Retina (tissue), 1 donor: Measurements from ENCODE around the gene NINJ1.
"Not testable (repeated sequence)": the region's sequence is repeated elsewhere in the genome, so short reads cannot be mapped to it uniquely, and the experiment has no call there.

ENCODE experiments used
- DNase-seq: peaks from one replicate; pipeline ENCODE4 v3.0.0-alpha.2; 2016

NINJ1 gene

DNA sequence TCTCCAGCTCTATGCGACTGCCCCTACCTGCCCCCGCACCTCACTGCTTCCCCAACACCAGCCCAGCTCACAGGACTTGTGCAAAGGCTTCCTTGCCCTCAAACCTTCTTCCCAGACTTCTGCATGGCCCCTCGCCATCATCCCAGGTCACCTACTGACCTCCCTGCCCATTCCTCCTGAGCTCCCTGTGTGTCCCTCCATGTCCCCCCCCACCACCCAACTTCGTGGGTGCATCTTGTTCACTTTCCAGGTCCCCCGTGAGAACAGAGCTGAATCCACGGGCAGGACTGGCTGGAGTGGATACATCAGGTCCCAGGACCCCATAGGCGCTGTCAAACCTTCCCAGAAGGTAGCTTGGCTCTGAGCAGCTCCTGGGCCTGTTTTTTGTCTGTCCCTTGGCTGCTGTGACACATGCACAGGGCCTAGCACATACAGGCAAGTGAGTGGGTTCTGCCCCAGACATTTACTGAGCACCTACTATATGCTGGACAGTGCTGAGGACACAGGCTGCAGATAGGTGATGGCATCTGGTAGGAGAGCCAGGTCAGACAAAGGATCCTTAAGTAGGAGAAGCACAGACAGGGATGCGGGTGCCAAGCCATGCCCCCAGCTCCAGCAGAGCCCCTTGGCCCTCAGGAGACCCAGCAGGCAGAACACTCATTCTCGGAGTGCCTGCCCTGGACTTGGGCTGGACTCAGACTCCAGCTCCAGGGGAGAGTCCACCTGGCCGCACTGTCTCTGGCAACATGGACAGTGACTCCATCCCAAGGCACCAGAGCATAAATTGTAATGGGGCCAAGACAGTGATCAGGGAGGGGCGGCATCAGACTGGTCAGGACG is 15.0 kb downstream of the NINJ1 start:
- no peak for DNase-seq

DNA sequence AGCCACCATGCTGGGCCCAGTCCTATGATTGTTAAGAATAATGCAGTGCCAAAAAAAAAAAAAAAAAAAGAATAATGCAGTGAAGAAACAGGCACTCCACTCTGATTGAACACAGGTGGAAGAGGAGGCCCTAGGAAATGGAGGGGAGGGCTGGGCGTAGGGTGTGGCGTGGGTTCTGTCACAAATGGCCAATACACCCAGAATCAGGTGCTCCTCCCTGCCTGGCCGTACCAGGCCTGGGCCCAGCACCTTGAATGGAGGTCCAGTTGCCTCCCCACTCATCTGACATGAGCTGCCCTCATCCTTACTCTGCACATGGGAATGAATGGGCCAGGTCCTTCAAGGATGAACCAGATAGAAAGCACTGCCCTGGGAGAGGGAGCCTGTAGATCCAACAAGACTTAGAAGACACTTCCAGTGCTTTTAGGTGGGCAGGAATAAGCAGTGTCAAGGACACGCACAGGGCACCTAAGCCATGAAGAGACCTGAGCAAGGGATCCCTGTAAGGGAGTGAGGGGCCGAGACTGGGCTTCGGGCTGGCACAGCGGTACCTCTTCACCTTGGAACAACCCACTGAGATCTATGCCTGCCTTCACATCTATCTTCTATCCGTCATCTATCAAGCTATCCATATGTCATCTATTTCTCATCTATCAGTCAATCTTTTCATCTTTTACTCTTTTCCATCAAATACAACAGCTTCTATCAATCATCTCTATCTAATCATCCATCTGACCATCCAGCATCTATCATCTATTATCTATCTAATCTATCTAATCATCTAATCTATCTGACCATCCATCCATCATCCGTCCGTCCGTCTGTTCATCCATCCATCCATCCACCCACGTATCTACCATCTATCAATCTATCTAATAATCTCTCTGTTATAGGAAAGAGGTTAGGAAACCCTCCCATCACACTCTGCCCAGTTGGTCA is 15.9 kb downstream of the NINJ1 start:
- no peak for DNase-seq

DNA sequence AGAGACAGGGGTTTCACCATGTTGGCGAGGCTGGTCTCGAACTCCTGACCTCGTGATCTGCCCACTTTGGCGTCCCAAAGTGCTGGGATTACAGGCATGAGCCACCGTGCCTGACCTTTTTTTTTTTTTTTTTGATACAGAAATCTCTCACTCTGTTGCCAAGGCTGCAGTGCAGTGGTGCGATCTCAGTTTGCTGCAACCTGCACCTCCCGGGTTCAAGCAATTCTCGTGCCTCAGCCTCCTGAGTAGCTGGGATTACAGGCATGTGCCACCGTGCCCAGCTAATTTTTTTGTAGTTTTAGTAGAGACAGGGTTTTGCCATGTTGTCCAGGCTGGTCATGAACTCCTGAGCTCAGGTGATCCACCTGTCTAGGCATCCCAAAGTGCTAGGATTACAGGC is 16.5 kb downstream of the NINJ1 start:
- not testable (repeated sequence) for DNase-seq

DNA sequence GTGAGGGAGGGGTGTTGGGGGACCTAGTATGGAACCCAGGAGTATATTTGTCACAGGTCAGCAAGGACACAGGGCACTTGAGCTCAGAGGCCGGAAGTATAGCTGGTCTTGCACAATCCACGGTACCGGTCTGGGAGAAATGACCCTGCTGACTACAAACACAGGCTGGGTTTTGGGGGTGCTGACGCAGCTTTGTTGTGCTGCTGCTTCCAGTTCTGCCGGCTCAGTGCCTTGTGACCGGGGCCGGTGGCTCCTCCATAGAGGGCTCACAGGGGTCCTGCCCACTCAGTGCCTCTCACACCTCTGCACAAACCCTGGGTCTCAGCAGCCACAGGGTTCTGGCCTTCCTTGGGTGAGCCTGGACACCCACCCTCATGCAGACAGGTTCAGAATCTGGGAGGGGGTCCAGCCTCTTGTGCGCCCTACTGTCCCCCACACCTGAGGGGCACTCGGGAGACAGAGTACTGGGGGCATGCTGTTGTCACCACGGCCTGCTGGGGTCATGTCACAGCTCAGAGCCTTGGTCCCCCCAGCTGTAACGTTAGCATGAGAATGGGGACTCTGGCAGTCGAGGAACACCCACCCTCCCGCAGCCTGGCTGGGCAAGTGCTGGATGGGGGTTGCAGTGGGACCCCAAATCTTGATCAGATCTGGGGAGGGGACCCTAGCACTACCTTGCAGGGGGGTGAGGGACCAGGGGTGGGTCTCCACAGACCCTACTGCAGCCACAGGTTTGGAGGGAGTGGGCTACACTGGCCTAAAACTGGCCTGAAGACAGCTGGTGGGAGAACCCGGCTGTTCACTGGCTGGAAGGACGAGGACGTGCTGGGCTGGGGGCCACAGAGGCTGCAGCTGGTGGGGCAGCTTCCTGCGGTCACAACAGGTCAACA is 17.7 kb downstream of the NINJ1 start:
- DNase-seq = no peak

DNA sequence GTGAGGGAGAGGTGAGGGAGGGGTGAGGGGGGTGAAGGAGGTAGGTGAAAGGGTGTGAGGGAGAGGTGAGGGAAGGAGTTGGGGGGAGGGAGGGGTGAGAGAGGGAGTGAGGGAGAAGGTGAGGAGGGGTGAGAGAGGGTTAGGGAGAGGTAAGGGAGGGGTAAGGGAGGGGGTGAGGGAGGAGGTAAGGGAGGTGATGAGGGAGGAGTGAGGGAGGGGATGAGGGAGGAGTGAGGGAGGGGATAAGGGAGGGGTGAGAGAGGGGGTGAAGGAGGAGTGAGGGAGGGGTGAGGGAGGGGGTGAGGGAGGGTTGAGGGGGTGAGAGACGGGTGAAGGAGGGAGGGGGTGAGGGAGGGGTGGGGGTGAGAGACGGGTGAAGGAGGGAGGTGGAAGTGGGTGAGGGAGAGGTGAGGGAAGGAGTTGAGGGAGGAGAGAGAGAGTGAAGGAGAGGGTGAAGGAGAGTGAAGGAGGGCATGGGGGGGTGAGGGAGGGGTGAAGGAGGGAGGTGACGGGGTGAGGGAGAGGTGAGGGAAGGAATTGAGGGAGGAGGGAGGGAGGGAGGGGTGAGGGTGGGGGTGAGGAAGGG is 18.5 kb downstream of the NINJ1 start:
- DNase-seq = no peak

DNA sequence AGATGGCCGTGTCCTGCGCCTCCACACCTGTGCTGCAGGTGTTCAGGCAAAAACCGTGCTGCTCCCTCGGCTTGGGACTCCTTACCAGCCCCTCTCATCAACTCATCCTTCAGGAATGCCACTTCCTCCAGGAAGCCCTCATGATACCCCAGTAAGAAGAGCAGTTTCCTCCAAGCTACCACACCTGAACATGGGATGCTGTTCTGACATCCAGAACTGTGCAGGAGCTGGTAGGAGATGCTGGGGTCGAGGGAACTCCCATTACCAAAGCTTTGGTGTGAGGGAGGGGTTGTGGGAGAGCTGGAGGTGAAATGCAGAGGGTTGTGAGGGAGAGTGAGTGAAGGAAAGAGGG is 19.1 kb downstream of the NINJ1 start:
- no peak for DNase-seq

DNA sequence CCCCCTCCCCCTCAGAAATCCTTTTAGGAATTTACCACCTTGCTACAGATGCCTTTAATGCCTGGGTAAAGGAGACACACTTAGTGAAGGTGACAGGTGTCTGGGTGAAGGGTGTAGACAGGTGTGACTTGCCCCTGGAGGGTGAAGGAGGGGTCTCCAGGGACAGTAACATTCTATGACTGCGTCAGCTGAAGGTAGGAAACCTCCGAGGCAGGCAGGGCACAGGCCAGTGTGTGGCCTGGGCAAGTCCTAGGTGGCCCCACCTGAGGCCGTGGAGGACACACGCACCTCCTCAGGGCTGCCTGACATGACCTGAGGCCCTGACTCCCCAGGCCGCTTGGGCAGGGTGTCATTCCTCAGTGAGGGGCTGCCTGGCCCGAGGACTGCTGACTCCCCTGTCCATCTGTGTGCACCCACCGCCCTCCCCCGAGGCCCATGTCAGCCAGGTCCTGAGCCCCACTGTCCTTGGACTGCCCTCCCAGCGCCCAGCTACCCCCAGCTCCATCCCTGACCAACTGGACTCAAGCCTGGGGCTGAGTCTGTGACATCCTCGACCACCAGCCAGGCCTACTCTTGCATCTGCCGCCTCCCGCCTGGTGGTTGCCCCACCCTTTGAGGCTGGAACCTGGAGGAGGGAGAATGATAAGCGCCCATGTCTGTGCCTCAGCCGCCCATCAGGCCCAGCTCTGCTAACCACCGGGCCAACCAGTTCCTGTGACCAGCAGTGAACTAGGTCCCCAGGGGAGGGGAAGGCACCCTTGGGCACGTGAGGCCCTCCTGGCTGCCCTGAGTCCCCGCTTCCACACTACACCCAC is 19.7 kb downstream of the NINJ1 start:
- no peak for DNase-seq

DNA sequence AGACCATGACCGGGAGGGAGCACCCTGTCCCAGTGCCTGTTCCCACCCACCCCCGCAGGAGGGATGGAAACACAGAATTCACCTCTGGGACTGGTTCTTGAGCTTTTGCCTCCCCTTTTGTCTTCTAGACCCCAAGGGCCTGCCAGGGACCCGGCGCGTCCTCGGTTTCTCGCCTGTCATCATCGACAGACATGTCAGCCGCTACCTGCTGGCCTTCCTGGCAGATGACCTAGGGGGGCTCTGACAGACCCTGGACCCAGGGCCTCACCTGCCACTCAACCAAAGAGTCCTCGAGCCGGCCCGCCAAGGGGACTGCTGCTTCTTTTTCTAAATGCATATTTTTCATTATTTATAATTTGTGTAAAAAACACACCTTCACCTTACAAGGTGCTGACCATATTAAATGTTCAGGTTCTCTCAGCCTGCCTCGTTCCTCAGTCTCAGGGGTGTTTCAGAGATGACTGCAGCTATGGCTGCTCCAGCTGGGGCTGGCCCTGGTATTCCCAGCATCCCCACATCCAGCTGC is 21.1 kb downstream of the NINJ1 start:
- DNase-seq = no peak

DNA sequence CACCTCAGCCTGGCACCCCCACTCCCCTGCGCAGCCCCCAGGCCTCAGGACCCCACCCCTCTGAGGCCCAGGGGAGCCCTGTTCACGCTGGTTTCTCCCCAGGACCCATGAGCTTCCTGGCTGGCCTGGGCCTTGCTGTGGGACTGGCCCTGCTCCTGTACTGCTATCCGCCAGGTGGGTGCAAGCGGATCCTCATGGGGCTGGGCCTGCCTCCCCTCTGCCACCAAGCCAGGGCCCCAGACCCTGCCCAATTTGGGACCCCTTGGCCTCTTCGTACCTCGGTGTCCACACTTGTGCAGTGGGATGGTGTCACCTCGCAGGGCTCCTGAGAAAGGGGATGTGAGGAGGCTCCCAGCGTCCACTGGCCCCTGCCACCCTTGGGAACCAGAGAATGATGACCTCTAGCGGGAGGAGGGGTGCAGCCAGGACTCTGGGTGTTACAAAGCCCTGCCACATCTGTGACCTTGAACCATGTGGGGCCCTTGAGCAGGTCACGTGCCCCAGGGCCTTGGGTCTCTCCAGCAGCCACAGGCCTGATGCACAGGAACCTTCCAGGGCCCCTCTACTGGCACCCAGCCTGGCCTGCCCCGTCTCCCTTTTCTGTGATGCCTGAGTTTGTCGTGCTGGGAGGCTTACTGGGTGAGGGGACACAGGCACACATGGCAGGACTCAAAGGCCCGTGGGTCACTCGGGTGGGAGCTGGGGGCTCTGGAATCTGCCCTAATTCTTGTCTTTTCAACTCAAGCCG is 21.8 kb downstream of the NINJ1 start:
- DNase-seq = no peak

DNA sequence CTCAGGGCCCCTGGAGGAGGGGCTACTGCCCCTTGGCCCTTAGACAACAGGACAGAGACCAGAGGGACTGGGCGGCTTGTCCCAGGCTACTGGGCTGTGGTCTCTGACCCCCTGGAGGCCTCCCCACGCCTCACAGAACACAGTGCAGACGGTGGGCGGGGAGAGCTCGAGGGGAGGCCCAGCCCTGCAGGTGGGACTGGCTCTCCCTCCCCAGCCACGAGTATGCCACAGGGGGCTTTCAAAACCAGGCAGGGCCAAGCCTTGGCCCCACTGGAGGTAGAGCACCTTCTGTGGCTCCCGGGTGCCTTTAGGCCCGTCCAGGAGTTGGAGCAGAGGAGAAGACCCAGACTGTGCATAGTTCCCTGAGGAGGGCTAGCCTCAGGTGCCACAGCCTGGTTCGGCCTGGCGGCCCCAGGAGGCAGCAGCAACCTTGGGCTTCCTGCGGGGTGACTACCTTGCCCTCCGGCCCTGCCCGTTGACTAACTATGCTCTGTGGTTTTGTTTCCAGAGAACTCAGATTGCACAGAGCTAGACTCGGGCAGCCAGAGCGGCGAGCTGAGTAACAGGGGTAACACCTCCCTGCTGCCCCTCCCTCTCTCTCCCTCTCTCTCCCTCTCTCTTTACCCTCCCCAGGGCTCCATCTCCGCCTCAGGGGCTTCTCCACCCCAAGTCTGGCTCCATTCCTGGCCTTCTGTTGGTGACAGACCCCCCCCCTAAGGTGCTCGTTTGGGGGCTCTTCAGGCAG is 22.5 kb downstream of the NINJ1 start:
- no peak for DNase-seq

DNA sequence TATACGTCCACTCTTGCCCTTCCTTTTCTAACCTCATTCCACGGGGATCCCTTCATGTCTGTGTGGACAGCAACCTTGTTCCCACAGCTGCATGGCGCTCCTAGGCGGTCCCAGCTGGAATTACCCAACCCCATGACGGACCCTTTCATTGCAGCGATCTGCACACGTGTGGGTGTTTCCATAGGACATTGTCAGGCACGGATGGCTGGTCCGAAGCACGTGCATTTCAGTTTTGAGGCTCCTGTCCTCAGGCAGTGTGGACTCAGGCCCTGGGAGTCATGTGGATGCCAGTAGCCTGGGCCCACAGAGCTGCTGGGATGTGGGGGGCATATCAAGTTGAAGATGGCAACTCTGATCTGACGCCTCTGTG is 23.1 kb downstream of the NINJ1 start:
- DNase-seq = no peak

DNA sequence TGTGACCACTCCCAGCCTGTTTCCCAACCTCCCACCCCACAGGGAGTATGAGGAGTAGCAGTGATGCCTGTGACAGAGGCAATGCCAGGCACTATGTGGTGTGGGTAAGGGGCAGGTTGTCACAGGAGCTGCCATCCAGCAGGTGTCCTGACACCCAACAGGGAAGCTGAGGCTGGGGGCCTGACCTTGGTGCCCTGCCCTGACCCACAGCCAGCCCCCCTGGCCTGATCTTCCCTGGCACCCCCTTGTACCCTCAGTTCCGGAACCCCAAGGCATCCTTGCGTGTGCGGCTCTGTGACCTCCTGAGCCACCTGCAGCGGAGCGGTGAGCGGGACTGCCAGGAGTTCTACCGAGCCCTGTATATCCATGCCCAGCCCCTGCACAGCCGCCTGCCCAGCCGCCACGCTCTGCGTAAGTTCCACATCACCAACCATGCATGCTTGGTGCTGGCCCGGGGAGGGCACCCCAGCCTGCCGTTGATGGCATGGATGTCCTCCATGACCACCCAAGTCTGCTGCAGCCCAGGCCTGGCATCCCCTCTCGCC is 23.7 kb downstream of the NINJ1 start:
- no peak for DNase-seq

DNA sequence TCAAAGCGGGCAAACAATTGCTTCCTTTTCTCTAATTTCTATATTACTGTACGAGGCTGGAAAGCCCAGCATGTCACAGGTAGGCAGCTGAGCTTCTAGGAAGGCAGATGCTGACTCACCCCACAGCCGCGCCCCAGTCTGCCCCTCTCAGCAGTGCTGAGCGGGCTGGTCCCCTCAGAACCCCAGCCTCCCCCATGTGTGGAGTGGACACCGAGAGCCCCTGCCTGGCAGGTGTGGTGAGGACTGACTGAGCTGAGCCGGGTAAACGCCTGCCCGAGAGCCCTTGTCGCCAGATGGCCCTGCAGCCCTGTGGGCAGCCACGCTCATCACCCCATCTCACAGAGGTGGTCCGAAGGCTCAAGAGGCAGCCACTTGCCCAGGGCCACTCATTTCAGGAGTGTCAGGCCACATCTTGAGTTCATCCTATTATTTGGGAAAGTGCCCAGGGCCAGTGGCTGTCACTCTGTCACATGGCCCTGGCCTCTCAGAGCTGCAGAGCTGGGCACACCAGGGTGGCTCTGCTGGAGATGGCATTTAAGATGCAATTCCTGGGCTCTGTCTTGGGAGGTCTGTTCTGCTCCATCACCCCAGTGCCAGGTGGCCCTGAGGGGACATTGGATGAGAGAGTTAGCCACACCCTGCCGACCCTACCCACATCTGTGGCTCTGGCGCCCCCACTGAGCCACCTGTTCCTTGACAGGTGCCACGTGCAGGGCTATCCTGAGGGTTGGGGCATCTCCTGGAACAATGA is 25.6 kb downstream of the NINJ1 start:
- no peak for DNase-seq

DNA sequence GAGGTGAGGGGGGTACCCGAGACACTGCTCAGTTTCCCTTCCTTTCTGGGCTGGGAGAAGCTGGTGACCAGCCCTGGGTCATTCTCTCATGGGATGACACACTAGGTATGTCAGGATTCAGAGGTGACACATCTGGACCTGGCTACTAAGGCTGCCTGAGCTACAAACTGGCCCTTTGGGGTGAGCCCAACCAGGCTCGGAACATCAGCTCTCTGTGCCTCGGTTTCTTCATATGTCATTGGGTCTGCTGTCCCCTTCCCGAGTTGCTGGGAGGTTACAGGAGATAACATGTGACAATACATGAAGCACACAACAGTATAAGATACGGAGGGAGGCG is 26.3 kb downstream of the NINJ1 start:
- no peak for DNase-seq

DNA sequence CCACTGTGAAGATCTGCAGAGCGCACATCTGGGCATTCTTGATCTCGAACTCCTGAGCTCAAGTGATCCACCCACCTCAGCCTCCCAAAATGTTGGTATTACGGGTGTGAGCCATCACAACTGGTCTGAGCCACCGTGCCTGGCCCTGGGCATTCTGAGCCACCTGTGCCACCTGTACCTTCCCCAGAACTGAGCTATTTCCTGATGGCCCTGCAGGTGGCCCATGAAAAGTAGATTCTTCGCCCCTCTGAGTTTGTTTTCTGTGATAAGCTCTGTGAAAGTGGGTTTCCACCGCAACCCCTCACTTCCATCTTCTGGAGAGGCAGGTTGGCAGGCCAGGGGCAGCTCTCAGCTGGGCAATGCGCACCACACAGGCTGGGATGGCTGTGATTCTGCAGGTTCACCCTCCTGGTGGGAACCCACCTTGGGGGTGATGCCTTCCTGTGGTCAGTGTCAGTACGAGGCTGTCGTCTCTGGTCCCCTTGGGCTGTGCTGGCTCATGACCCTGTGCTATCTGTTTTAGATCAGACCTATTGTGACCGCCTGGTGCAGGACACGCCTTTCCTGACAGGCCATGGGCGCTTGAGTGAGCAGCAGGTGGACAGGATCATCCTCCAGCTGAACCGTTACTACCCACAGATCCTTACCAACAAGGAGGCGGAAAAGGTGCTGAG is 26.8 kb downstream of the NINJ1 start:
- no peak for DNase-seq

DNA sequence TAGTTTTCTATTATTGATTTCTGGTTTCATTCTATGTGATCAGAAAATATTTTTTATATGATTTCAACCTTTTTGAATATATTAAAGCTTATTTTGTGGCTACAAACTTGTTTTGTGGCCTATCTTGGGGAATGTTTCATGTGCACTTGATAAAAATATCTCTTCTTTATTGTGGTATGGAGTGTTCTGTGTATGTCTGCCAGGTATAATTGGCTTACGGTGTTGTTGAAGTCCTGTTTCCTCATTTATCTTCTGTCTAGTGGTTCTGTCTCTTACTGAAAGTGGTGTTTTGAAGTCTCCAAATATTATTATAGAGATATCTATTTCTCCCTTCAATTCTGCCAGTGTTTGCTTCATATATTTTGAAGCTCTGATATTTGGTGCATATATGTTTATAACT is 28.4 kb downstream of the NINJ1 start:
- DNase-seq = no peak

DNA sequence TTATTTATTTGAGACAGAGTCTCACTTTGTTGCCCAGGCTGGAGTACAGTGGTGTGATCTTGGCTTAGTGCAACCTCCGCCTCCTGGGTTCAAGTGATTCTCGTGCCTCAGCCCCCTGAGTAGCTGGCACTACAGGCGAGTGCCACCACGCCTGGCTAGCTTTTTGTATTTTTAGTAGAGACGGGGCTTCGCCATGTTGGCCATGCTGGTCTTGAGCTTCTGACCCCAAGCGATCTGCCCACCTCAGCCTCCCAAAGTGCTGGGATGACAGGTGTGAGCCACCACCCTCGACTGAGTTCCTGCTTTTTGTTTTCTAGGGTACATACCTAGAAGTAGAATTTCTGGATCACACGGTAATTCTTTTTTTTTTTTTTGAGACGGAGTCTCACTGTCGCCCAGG is 33.0 kb downstream of the NINJ1 start:
- not testable (repeated sequence) for DNase-seq

DNA sequence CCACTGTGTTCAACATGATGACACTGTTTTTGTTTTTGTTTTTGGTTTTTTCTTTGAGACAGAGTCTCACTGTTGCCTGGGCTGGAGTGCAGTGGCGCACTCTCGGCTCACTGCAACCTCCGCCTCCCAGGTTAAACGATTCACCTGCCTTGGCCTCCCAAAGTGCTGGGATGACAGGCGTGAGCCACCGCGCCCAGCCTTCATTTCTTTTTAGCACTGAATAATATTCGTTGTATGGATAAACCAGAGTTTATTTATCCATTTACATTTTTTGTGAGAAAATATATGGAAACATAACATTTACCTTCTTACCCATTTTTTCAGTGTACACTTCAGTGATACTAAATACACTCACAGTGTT is 33.8 kb downstream of the NINJ1 start:
- no peak for DNase-seq
